HG03175 (cell line): Measurements from ENCODE around the gene MPZL3.

Experiments
- ATAC-seq: cut with Tn5 transposase; IDR thresholded peaks from one replicate; pipeline ENCODE4 v1.9.1; 2021; ENCODE audit warnings: mild to moderate bottlenecking, moderate library complexity; ENCODE audit not compliant: unreplicated experiment

Gene MPZL3

GRCh38 chr11:118233377-118233776 lies 18.8 kb downstream of the MPZL3 start:
- no peak for ATAC-seq

GRCh38 chr11:118232659-118233058 lies 19.5 kb downstream of the MPZL3 start:
- no peak for ATAC-seq

GRCh38 chr11:118231461-118231860 lies 20.7 kb downstream of the MPZL3 start:
- ATAC-seq: no peak

GRCh38 chr11:118230088-118230487 lies 22.1 kb downstream of the MPZL3 start:
- ATAC-seq: no peak

GRCh38 chr11:118229274-118229847 lies 22.8 kb downstream of the MPZL3 start:
- ATAC-seq: no peak

- peak; percentile 74 for ATAC-seq
Observed at GRCh38 chr11:118227865-118228785, 24.0 kb downstream of the MPZL3 start.

- no peak for ATAC-seq
Observed at GRCh38 chr11:118226781-118227180, 25.4 kb downstream of the MPZL3 start.

- ATAC-seq: no peak
Observed at GRCh38 chr11:118226296-118226695, 25.9 kb downstream of the MPZL3 start.

- ATAC-seq: no peak
Observed at GRCh38 chr11:118224511-118225188, 27.5 kb downstream of the MPZL3 start, which contains the start of gene JAML. JAML (minus strand) TSS chr11:118225011; CDS start chr11:118214866, 10,145 bp downstream.

- no peak for ATAC-seq
Observed at GRCh38 chr11:118223992-118224391, 28.2 kb downstream of the MPZL3 start.

- ATAC-seq: no peak
Observed at GRCh38 chr11:118223570-118223969, 28.6 kb downstream of the MPZL3 start.

GRCh38 chr11:118222437-118222836 lies 29.7 kb downstream of the MPZL3 start:
- no peak for ATAC-seq

- no peak for ATAC-seq
Observed at GRCh38 chr11:118221419-118221818, 30.7 kb downstream of the MPZL3 start.

- ATAC-seq: no peak
Observed at GRCh38 chr11:118219732-118220131, 32.4 kb downstream of the MPZL3 start.

- ATAC-seq: no peak
Observed at GRCh38 chr11:118219244-118219643, 32.9 kb downstream of the MPZL3 start.

GRCh38 chr11:118217575-118217974 lies 34.6 kb downstream of the MPZL3 start:
- ATAC-seq: no peak

- ATAC-seq: peak; percentile 46
Observed at GRCh38 chr11:118216621-118217481, 35.3 kb downstream of the MPZL3 start.

- ATAC-seq: no peak
Observed at GRCh38 chr11:118215765-118216164, 36.4 kb downstream of the MPZL3 start.

- ATAC-seq: no peak
Observed at GRCh38 chr11:118215262-118215661, 36.9 kb downstream of the MPZL3 start.

GRCh38 chr11:118214210-118214914 lies 37.8 kb downstream of the MPZL3 start:
- ATAC-seq: peak; percentile 42
